ENCODE data around the gene CHMP4B.

DNA sequence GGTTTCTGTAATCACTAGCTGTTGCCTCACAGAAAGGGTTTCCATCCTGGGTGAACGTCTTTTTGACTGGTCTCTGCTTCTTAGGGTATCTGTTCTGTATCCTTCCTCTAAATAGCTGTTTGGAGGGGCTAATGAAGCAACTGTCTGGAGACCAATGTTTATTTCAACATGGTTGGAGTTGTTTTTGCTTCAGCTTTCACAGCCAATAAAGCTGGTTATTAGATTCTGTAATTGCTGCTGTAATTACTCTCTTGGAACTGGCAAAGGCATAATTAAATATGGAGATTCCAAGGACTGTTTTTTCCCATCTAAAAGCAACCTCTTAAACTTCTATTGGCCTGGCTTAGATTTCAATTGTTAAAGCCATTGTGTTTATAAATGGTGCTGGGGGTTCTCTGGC, 31.9 kb downstream of the CHMP4B start:
- TF ChIP-seq, protein P1, sequence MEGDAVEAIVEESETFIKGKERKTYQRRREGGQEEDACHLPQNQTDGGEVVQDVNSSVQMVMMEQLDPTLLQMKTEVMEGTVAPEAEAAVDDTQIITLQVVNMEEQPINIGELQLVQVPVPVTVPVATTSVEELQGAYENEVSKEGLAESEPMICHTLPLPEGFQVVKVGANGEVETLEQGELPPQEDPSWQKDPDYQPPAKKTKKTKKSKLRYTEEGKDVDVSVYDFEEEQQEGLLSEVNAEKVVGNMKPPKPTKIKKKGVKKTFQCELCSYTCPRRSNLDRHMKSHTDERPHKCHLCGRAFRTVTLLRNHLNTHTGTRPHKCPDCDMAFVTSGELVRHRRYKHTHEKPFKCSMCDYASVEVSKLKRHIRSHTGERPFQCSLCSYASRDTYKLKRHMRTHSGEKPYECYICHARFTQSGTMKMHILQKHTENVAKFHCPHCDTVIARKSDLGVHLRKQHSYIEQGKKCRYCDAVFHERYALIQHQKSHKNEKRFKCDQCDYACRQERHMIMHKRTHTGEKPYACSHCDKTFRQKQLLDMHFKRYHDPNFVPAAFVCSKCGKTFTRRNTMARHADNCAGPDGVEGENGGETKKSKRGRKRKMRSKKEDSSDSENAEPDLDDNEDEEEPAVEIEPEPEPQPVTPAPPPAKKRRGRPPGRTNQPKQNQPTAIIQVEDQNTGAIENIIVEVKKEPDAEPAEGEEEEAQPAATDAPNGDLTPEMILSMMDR (IDR thresholded peaks at IDR 0.05): no peak
- TF ChIP-seq POLR2A (IDR thresholded peaks at IDR 0.05) (no peak), POLR2AphosphoS5 (IDR thresholded peaks at IDR 0.05) (no peak)
